HG02610 (cell line): ENCODE data around the gene FAM200A.
"Not testable (repeated sequence)": the region's sequence is repeated elsewhere in the genome, so short reads cannot be mapped to it uniquely, and the experiment has no call there.

Source experiments
- ATAC-seq: cut with Tn5 transposase; IDR thresholded peaks from one replicate; pipeline ENCODE4 v1.9.1; 2021; ENCODE audit warnings: mild to moderate bottlenecking, moderate library complexity; ENCODE audit not compliant: unreplicated experiment

Gene FAM200A

DNA sequence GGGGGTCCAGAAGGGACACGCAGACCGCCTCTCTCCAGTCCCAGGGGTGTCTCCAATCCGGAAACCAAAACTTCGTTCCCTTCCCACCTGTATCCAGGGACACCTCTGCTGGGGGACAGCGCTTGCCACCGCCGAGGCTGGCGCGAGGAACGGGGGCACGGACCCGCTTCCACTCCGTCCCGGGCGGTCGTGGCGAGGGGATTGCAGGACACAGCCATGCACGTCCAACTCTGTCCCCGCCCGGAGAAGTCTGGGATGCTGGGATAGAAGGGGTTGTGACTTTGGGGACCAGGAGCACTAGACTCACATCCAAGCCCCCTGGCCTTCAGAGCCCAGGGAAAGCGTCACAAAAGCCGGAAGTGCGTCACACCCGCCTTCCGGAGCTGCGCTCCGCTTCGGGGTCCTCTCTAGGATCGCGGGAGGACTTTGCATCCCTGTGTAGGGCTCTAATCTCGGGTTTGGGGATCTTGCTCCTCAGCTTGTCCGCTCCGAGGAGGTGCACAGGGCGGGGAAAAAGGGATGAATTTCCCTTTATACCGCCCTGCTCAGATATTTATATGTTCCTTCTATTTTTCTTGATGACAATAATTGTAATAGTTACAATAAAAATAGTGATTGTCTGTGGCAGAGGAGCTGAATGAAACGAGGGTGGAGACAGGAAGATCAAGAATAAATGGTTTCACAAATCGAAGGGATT is at the start of gene FAM200A:
TSS of gene FAM200A (minus strand) at position 348 of the 697 bp plus-strand sequence. CDS start 3,707 bp downstream, outside the sequence.
- peak; percentile 95 for ATAC-seq

DNA sequence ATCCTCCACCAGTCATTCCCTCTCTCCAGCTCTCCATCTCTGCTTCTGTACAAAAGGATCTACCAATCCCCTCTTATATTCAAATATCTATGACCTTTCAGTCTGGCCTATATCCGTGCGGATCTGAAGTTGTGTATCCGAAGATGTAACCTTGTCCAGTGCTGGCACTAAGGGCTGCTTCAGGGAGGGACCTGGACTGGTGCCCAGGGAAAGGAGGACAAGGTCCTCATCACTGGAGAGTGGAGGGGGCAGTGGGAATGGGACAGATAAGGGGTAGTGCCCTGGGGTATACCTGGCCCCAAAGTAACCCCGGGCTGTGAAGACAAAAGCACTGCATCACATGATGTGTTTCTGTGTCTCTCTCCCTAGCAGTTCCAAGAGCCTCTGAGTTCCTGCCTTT is 47.9 kb upstream of the FAM200A start:
- ATAC-seq: no peak

GRCh38 chr7:99597762-99598501 is 46.0 kb upstream of the FAM200A start, which contains the start of gene TMEM225B:
TMEM225B (plus strand) TSS chr7:99598267; CDS start chr7:99604389, 6,122 bp downstream.
- no peak for ATAC-seq

DNA sequence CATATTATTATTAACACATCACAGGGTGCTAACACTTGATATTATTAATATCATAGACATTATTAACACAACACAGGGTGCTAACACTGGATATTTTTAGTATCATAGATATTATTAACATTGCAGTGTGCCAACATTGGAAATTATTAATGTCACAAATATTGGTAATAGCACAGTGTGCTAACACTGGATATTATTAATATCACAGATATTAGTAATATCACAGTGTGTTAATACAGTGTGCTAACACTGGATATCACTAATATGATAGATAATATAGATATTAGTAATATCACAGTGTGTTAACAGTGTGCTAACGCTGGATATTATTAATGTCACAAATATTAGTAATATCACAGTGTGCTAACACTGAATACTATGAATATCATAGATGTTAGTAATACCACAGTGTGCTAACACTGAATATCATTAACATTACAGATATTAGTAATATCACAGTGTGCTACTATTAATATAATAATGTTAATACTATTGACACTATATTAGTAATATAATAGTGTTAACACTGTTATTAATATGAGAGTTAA is 44.6 kb upstream of the FAM200A start:
- no peak for ATAC-seq

DNA sequence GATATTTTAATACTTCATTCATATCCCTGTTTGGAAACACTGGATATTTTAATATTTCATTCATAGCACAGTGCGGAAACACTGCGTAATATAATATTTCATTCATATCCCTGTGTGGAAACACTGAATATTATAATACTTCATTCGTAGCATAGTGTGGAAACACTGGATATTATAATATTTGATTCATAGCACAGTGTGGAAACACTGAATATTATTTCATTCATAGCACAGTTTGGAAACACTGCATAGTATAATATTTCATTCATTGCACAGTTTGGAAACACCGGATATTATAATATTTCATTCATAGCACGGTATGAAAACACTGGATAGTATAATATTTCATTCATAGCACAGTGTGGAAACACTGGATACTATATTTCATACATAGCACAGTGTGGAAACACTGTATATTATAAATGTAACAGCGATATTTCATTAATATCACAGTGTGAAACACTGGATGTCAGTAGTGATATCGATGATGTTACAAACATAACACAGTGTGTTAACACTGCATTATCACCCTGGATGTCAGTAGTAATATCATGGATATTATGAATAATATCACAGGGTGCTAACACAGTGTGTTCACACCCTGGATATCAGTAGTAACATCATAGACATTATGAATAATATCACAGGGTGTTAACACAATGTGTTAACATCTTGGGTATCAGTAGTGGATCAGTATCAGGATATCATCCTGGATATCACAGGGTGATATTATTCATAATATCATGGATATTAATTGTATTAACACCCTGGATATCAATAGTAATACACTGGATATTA is 43.2 kb upstream of the FAM200A start:
- ATAC-seq: no peak

GRCh38 chr7:99588868-99589267 is 37.0 kb upstream of the FAM200A start:
- no peak for ATAC-seq

DNA sequence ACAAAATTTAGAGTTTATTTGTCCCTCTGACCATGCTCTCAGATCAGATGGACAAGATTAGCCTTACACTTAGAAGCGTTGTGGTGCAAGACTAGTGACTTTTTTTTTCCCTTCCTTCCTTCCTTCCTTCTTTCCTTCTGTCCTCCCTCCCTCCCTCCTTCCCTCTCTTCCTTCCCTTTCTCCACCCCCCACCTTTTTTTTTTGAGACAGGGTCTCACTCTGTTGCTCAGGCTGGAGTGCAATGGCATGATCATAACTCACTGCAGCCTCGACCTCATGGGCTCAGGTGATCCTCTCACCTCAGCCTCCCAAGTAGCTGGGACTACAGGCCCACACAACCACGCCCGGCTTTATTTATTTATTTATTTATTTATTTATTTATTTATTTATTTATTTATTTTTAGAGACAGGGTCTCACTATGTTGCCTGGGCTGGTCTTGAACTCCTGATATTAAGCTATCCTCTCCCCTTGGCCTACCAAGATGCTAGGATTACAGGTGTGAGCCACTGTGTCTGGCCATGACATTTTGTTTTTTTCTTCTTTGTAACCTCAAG is 28.9 kb upstream of the FAM200A start:
- ATAC-seq: not testable (repeated sequence)

DNA sequence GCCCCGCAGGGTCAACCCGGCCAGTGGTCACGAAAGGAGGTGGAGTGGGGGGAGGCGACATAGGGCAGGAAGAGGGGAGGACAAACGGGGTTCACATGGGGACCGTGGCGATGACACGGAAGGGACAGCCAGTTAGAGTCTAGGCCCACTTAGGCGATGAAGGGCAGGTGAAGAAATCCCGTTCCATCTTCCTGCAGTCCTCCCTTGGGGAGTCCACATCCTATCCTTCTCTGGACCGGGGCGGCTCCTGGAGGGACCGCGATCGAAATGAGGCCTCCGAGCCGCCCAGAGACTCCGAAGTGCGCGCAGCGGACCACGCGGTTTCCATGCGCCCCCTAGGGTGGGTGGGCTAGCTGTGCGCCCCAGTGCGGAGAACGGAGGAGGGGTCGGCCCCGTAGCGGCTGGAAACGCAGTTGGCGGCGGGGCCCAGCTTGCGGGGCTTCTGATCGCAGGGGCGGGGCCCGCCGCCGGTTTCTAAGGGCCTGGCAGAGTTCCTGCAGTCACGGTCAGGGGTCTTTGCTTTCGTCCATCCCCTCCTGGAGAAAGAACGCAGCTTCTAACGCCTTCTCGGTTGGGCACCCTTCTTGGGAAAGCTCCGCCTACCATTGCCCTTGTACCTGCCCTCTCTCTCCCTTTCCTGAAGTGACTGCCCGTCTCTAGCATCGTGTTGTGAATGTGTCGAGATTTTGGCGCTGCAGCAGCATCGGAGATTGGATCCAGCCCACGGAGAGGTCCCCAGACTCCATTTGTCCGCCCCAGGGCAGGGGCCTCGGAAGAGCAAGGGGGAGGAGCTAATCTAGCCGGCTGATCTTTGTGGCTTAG is 28.3 kb upstream of the FAM200A start:
- ATAC-seq: no peak

GRCh38 chr7:99579281-99579955 is 27.5 kb upstream of the FAM200A start:
- ATAC-seq: no peak

GRCh38 chr7:99576251-99576650 is 24.3 kb upstream of the FAM200A start:
- no peak for ATAC-seq

DNA sequence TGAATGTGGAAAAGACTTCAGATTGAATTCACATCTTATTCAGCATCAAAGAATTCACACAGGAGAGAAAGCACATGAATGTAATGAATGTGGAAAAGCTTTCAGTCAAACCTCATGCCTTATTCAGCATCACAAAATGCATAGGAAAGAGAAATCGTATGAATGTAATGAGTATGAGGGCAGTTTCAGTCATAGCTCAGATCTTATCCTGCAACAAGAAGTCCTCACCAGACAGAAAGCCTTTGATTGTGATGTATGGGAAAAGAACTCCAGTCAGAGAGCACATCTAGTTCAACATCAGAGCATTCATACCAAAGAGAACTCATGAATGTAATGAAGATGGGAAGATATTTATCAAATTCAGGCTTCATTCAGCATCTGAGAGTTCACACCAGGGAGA is 21.3 kb upstream of the FAM200A start:
- ATAC-seq: no peak

DNA sequence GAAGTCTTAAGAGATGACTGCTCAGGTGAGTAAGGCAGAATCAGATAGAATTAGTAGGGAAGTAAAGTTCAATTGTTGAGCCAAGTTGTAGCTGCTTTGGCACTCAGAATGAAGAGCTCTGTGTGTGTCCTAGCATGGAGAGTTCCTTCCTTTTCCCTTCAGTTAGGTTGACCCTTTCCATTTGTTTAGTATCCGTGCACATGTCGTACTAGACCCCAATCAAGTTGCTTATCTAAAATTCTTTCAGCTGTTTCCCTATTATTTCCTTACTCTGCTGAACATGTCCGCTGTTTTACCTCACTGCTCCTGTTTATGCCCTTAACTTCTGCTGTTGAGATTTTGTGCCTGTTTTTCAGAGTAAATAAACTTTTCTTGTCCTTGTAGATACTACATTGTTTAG is 19.9 kb upstream of the FAM200A start:
- no peak for ATAC-seq

DNA sequence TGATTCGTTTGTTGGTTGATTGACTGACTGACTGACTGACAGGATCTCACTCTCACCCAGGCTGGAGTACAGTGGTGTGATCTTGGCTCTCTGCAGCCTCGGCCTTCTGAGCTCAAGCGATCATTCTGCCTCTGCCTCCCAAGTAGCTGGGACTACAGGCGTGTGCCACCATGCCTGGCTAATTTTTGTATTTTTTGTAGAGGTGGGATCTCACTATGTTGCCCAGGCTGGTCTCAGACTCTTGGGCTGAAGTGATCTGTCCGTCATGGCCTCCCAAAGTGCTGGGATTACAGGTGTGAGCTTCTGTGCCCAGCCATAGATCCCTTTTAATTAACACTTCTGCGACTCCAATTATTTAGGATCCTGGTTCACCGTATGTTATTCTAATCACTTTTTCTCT is 16.9 kb upstream of the FAM200A start:
- not testable (repeated sequence) for ATAC-seq

- no peak for ATAC-seq
Measured at GRCh38 chr7:99563650-99564049, 11.7 kb upstream of the FAM200A start.

GRCh38 chr7:99562832-99563231 is 10.9 kb upstream of the FAM200A start:
- no peak for ATAC-seq

DNA sequence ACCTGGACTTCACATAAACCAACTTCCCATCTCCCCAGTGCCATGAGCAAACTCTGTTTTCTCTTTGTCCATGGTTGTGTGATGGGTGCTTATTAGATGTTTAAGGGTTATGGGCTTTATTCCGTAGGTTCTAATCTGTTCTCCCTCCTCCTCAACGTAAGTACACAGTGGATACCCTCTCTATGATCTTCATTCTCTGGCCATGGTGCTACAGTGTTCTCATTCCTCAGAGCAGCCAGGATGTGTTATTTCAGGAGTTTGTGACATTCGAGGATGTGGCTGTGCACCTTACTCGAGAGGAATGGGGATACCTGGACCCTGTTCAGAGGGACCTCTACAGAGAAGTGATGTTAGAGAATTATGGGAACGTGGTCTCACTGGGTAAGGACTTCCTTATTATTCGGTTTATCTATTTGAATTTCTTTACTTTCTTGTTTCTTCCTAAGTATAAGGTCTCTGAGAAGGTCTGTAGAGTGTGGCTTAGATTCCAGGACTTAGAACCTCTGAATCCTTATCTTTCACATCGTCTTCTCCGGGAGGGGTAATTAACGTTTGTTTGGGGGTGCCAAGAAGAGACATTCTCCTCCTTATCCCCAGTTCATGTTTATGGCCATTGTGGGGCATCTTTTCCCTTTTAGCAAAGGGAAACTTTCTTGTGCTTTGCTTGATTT is 10.3 kb upstream of the FAM200A start:
- no peak for ATAC-seq

- no peak for ATAC-seq
Measured at GRCh38 chr7:99561737-99562051, 9.8 kb upstream of the FAM200A start.

- ATAC-seq: no peak
Measured at GRCh38 chr7:99560834-99561736, 9.2 kb upstream of the FAM200A start.
